Measurements from ENCODE around the gene SMOC2.

Gene SMOC2

GRCh38 chr6:168448243-168448855, 7.4 kb downstream of the SMOC2 start:
- no peak for DNase-seq

- DNase-seq: no peak
Measured at GRCh38 chr6:168450917-168451316, 9.9 kb downstream of the SMOC2 start.

- no peak for DNase-seq
Measured at GRCh38 chr6:168451805-168452517, 11.0 kb downstream of the SMOC2 start.

GRCh38 chr6:168452685-168453377, 11.8 kb downstream of the SMOC2 start:
- no peak for DNase-seq

GRCh38 chr6:168455847-168456530, 15.0 kb downstream of the SMOC2 start:
- no peak for DNase-seq

- no peak for DNase-seq
Measured at GRCh38 chr6:168456907-168457652, 16.1 kb downstream of the SMOC2 start.

- no peak for DNase-seq
Measured at GRCh38 chr6:168457653-168457934, 16.6 kb downstream of the SMOC2 start.

- no peak for DNase-seq
Measured at GRCh38 chr6:168458101-168458500, 17.1 kb downstream of the SMOC2 start.

GRCh38 chr6:168459572-168459971, 18.6 kb downstream of the SMOC2 start:
- DNase-seq: no peak

- DNase-seq: no peak
Measured at GRCh38 chr6:168462289-168462853, 21.4 kb downstream of the SMOC2 start.

GRCh38 chr6:168464546-168464945, 23.6 kb downstream of the SMOC2 start:
- DNase-seq: no peak

- no peak for DNase-seq
Measured at GRCh38 chr6:168468045-168468444, 27.1 kb downstream of the SMOC2 start.

GRCh38 chr6:168469521-168469920, 28.5 kb downstream of the SMOC2 start:
- no peak for DNase-seq

- no peak for DNase-seq
Measured at GRCh38 chr6:168469926-168470325, 28.9 kb downstream of the SMOC2 start.

- DNase-seq: no peak
Measured at GRCh38 chr6:168472363-168472762, 31.4 kb downstream of the SMOC2 start.

- DNase-seq: no peak
Measured at GRCh38 chr6:168473197-168473596, 32.2 kb downstream of the SMOC2 start.

GRCh38 chr6:168475188-168476013, 34.4 kb downstream of the SMOC2 start:
- DNase-seq: no peak

- DNase-seq: no peak
Measured at GRCh38 chr6:168479421-168479820, 38.4 kb downstream of the SMOC2 start.

- DNase-seq: no peak
Measured at GRCh38 chr6:168480481-168480880, 39.5 kb downstream of the SMOC2 start.

- DNase-seq: no peak
Measured at GRCh38 chr6:168485818-168486217, 44.8 kb downstream of the SMOC2 start.

- no peak for DNase-seq
Measured at GRCh38 chr6:168490757-168491156, 49.8 kb downstream of the SMOC2 start.

GRCh38 chr6:168493976-168494375, 53.0 kb downstream of the SMOC2 start:
- no peak for DNase-seq
